NB4 (cell line): Measurements from ENCODE around the gene THEMIS.

Experiments used
- DNase-seq: peaks from one replicate; pipeline ENCODE4 v3.0.0; 2010; ENCODE audit warnings: low read depth
- H3K4me3 ChIP-seq: one replicate; pipeline ENCODE4 v1.5.1; 2011; ENCODE audit warnings: mild to moderate bottlenecking, low read depth, low read length, moderate library complexity
- MYC ChIP-seq: IDR thresholded peaks from 2 replicates; pipeline ENCODE4 v1.6.1; 2011; ENCODE audit warnings: low read depth, low read length
- POLR2A ChIP-seq: IDR thresholded peaks from 2 replicates; pipeline ENCODE4 v1.6.1; 2011; ENCODE audit warnings: mild to moderate bottlenecking; ENCODE audit not compliant: insufficient read length; ENCODE audit errors: extremely low read depth
- TF ChIP-seq, protein P1 (sequence below): IDR thresholded peaks from 2 replicates; pipeline ENCODE4 v1.6.1; 2011; ENCODE audit warnings: low read depth, low read length
- TF ChIP-seq, protein P2 (sequence below): IDR thresholded peaks from one replicate; pipeline ENCODE4 v1.5.1; 2012; ENCODE audit warnings: low read depth, low read length

Gene THEMIS

DNA sequence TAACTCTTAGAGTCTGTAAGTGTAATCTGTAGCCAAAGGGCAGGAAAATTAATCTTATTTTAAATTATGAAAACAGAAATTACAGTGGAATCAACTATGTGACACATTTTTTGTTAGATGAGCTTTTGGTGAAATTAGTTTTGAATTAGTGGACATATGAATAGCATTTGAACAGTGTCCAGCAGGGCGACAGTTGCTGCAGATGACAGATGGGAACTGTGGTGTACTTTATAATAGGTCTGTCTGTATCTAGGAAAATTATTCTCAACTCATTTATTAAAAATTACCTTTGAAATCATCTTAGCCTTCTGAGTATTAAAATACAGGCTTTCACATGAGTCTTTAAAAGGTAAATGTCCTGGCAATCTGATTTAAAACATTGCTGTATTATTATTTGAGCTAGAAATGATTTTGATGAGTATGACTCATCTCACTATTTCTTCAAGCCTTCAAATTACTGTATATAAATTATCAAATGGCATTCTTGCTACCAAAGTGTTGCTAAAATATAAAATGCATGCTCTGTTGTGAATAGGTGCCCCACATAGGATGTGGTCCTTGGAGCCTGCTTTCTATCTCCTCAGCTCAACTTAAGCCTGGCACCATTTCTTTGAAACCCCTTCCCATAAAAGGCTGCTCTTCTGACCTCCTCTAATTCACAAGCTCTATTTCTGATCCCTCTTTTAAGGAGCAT lies 173.5 kb downstream of the THEMIS start:
- no peak for DNase-seq
- H3K4me3 ChIP-seq: no peak overlapping the region
- no peak for TF ChIP-seq MYC
- TF ChIP-seq, protein P1, sequence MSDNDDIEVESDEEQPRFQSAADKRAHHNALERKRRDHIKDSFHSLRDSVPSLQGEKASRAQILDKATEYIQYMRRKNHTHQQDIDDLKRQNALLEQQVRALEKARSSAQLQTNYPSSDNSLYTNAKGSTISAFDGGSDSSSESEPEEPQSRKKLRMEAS: no peak
- no peak for TF ChIP-seq POLR2A
- TF ChIP-seq, protein P2, sequence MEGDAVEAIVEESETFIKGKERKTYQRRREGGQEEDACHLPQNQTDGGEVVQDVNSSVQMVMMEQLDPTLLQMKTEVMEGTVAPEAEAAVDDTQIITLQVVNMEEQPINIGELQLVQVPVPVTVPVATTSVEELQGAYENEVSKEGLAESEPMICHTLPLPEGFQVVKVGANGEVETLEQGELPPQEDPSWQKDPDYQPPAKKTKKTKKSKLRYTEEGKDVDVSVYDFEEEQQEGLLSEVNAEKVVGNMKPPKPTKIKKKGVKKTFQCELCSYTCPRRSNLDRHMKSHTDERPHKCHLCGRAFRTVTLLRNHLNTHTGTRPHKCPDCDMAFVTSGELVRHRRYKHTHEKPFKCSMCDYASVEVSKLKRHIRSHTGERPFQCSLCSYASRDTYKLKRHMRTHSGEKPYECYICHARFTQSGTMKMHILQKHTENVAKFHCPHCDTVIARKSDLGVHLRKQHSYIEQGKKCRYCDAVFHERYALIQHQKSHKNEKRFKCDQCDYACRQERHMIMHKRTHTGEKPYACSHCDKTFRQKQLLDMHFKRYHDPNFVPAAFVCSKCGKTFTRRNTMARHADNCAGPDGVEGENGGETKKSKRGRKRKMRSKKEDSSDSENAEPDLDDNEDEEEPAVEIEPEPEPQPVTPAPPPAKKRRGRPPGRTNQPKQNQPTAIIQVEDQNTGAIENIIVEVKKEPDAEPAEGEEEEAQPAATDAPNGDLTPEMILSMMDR: no peak

DNA sequence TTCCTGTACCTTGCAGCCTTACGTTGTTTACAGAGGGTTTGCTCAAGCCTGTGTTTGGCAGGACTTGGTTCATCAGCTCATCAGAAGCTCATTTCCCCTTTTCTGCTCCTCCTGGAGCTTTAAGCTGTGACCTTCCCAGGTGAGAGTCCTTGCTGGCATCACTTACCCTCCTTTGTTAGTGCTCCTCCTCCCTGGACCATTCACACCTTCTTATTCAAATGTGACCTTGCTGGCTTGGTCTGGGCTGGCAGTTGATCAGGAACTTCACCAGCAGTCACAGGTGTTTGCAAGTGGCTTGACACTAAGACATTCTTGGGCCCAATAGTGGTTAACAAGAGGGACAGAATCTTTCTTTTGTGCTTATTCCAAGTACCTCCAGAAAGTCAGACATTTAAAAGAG lies 175.0 kb downstream of the THEMIS start:
- TF ChIP-seq POLR2A: no peak
- TF ChIP-seq, protein P1: no peak
- TF ChIP-seq, protein P2: no peak
- no peak for TF ChIP-seq MYC
- H3K4me3 ChIP-seq: no peak overlapping the region
- no peak for DNase-seq

DNA sequence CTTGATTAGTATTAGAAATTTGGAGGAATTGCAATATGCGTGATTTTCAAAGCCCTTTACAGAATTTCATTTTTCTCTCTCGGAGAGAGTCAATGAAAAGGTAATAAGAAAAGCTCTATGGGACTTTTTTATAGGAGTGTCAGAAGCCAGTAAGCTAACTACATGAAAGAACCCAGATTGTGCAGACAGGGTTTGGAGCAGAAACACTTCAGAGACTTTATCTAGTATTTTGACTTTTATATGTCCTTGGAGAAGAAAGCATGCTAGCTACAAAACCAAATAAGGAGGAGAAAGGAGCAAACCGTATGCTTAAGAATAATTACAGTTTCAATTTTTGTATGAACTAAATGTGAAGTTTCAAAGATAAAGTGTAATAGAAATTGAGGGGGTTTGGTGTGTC lies 182.2 kb downstream of the THEMIS start:
- TF ChIP-seq, protein P1: no peak
- no peak for TF ChIP-seq MYC
- no peak for TF ChIP-seq POLR2A
- TF ChIP-seq, protein P2: no peak
- no peak overlapping the region for H3K4me3 ChIP-seq
- no peak for DNase-seq

DNA sequence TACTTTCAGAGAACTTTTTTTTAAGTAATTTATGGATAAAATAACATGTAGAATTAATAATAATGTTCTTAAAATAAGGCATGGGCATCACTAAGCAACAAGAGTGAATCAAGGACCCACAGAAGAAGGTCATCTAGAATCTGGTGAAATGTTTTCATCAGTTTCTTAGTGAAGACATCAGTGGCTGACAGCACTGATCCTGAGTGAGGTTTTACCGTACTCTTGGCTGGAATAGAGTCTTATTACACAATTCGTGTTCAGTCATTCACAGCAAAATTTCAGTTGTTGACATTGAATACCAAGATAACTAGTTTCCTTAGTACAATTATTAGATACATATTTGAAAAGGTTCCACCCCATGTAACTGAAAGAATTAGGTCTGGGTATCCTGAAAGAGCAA lies 183.5 kb downstream of the THEMIS start:
- H3K4me3 ChIP-seq: no peak overlapping the region
- no peak for DNase-seq

DNA sequence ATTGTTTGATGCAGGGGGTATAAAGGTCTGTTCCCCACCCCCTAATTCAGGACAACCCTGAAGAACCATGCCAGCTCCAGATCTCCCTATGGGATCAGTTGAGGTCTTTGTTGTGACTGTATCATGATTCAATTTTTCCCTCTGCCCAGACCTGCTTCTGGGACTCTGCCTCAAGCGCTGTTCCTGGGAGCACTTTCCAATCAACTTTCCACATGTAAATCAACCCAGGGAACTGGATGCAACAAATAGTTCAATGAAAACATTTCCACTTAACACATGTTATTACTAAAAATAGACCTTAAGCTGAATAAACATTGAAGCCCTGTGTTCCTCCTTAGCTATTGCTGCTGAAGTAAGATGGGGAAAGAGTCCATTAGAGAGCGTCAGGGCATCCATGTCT lies 184.4 kb downstream of the THEMIS start:
- no peak overlapping the region for H3K4me3 ChIP-seq
- TF ChIP-seq, protein P2: no peak
- TF ChIP-seq POLR2A: no peak
- TF ChIP-seq, protein P1: no peak
- no peak for TF ChIP-seq MYC
- DNase-seq: no peak

More for the DNA sequence above, 183.5 kb downstream of the THEMIS start:
- TF ChIP-seq, protein P2: no peak
- TF ChIP-seq, protein P1: no peak
- TF ChIP-seq MYC (no peak), POLR2A (no peak)
